SK-N-SH (cell line): ENCODE data around the gene YKT6. TPM values are rescaled to one million over a fixed set of nuclear protein-coding genes. Genes with fewer than 3 reads are reported as not detected.

Experiments used
- CTCF ChIA-PET: fragments of 300-600, 350-600 bp; formaldehyde crosslinking; extraction: SDS; loops from one replicate; lab custom pipeline; 2021; lab: Yijun Ruan, JAX
- POLR2A ChIA-PET: fragments of 350-600 bp; sonication (Branson Sonifier 250); formaldehyde crosslinking; extraction: SDS; loops from one replicate; lab custom pipeline; 2020; ENCODE audit warnings: antibody characterized with exemption, inconsistent platforms; lab: Yijun Ruan, JAX
- DNase-seq: peaks from one replicate; pipeline ENCODE4 v3.0.0; 2012
- H2AFZ ChIP-seq: fragments of 200-600 bp; sonication (generic); 2 replicates; pipeline ENCODE4 v1.8.1; 2016; ENCODE audit warnings: antibody characterized with exemption, mild to moderate bottlenecking, low read depth
- H3F3A ChIP-seq: fragments of 200-600 bp; sonication (generic); replicated peaks from 2 replicates; pipeline ENCODE3; 2016; ENCODE audit warnings: antibody characterized with exemption, mild to moderate bottlenecking; ENCODE audit not compliant: insufficient read depth
- H3K27ac ChIP-seq, 2 experiments: fragments of 200-500 bp in 1 of 2; fragments of 200-600 bp in 1 of 2; sonication (Bioruptor generic) in 1 of 2; sonication (generic), shearing (Covaris generic) in 1 of 2; 2 replicates each; pipeline versions ENCODE4 v1.5.1 to v1.6.1; 2014 to 2016; ENCODE audit warnings: low read depth in 2 of 2, inconsistent platforms in 1 of 2, low read length in 1 of 2, mild to moderate bottlenecking in 1 of 2, mixed read lengths in 1 of 2
- H3K27me3 ChIP-seq: fragments of 200-600 bp; sonication (generic), shearing (Covaris generic); 2 replicates; pipeline ENCODE4 v1.6.1; 2016; ENCODE audit warnings: mixed run types; ENCODE audit not compliant: insufficient read depth
- H3K36me3 ChIP-seq, 2 experiments: fragments of 200-500 bp in 1 of 2; fragments of 200-600 bp in 1 of 2; sonication (Bioruptor generic) in 1 of 2; sonication (generic) in 1 of 2; replicated peaks in 1 of 2; 2 replicates each; pipeline versions ENCODE3 to v1.5.1; 2014 to 2016; ENCODE audit warnings: low read length in 1 of 2, mild to moderate bottlenecking in 1 of 2; ENCODE audit not compliant: insufficient read depth in 2 of 2, control insufficient read depth in 1 of 2
- H3K4me1 ChIP-seq, 2 experiments: fragments of 200-500 bp in 1 of 2; fragments of 200-600 bp in 1 of 2; sonication (Bioruptor generic) in 1 of 2; sonication (generic), shearing (Covaris generic) in 1 of 2; 2 replicates each; pipeline versions ENCODE4 v1.5.1 to v1.6.1; 2014 to 2016; ENCODE audit warnings: low read depth in 1 of 2, low read length in 1 of 2, mixed run types in 1 of 2; ENCODE audit not compliant: insufficient read depth in 2 of 2, control insufficient read depth in 1 of 2
- H3K4me2 ChIP-seq: fragments of 200-600 bp; sonication (generic), shearing (Covaris generic); 2 replicates; pipeline ENCODE4 v1.6.1; 2017; ENCODE audit warnings: mixed run types
- H3K4me3 ChIP-seq, 2 experiments: fragments of 200-500 bp in 1 of 2; fragments of 200-600 bp in 1 of 2; sonication (Bioruptor generic) in 1 of 2; sonication (generic), shearing (Covaris generic) in 1 of 2; 2 replicates each; pipeline versions ENCODE4 v1.5.1 to v1.8.1; 2014 to 2016; ENCODE audit warnings: low read depth in 2 of 2, inconsistent platforms in 1 of 2, low read length in 1 of 2, mild to moderate bottlenecking in 1 of 2, mixed read lengths in 1 of 2, moderate library complexity in 1 of 2
- H3K79me2 ChIP-seq: fragments of 200-600 bp; sonication (generic); 2 replicates; pipeline ENCODE4 v1.8.1; 2017; ENCODE audit warnings: mild to moderate bottlenecking; ENCODE audit not compliant: insufficient read depth
- H3K9ac ChIP-seq: fragments of 200-600 bp; sonication (generic); 2 replicates; pipeline ENCODE4 v1.6.1; 2017; ENCODE audit warnings: mixed run types
- H3K9me2 ChIP-seq: fragments of 200-600 bp; sonication (generic); 2 replicates; pipeline ENCODE4 v1.6.1; 2017; ENCODE audit warnings: mixed run types
- H3K9me3 ChIP-seq: fragments of 200-600 bp; sonication (generic); 2 replicates; pipeline ENCODE4 v1.6.1; 2017; ENCODE audit warnings: mixed run types, mild to moderate bottlenecking, moderate library complexity
- H4K20me1 ChIP-seq: fragments of 200-600 bp; sonication (generic); 2 replicates; pipeline ENCODE4 v1.6.1; 2017; ENCODE audit warnings: mild to moderate bottlenecking, mixed run types; ENCODE audit not compliant: insufficient read depth
- CHD2 ChIP-seq: fragments of 150-350 bp; IDR thresholded peaks from 2 replicates; pipeline ENCODE4 v1.6.1; 2018; ENCODE audit warnings: low read length; ENCODE audit not compliant: partially characterized antibody
- CTCF ChIP-seq: fragments of 200-600 bp; sonication (generic); IDR thresholded peaks from 2 replicates; pipeline ENCODE4 v1.6.1; 2017; ENCODE audit warnings: antibody characterized with exemption, mild to moderate bottlenecking, moderate library complexity
- ELF1 ChIP-seq: IDR thresholded peaks from 2 replicates; pipeline ENCODE4 v1.4.0; 2012
- FOXJ3 ChIP-seq: sonication (generic); formaldehyde crosslinking; IDR thresholded peaks from 2 replicates; pipeline ENCODE4 v1.5.1; 2020; ENCODE audit warnings: mild to moderate bottlenecking, missing genetic modification reagents
- FOXM1 ChIP-seq: IDR thresholded peaks from 2 replicates; pipeline ENCODE4 v1.4.0; 2012; ENCODE audit warnings: low read depth, mild to moderate bottlenecking
- GABPA ChIP-seq: IDR thresholded peaks from 2 replicates; pipeline ENCODE4 v1.4.0; 2012; ENCODE audit warnings: low read depth, mild to moderate bottlenecking
- GATA2 ChIP-seq: sonication (generic); formaldehyde crosslinking; IDR thresholded peaks from 2 replicates; pipeline ENCODE4 v1.5.0; 2020; ENCODE audit warnings: mild to moderate bottlenecking, missing genetic modification reagents
- JUND ChIP-seq: IDR thresholded peaks from 2 replicates; pipeline ENCODE4 v1.4.0; 2012
- MAX ChIP-seq: IDR thresholded peaks from 2 replicates; pipeline ENCODE4 v1.4.0; 2012; ENCODE audit warnings: low read depth
- MXI1 ChIP-seq: IDR thresholded peaks from 2 replicates; pipeline ENCODE4 v1.6.1; 2012; ENCODE audit warnings: mild to moderate bottlenecking, low read depth, low read length, improper control_type of control experiment
- NFIC ChIP-seq: IDR thresholded peaks from 2 replicates; pipeline ENCODE4 v1.4.0; 2012; ENCODE audit warnings: borderline replicate concordance
- NRF1 ChIP-seq: IDR thresholded peaks from 2 replicates; pipeline ENCODE4 v1.6.1; 2012; ENCODE audit warnings: low read depth, mild to moderate bottlenecking, low read length
- POLR2AphosphoS5 ChIP-seq: IDR thresholded peaks from 2 replicates; pipeline ENCODE4 v1.6.1; 2012; ENCODE audit warnings: low read depth, low read length
- RAD21 ChIP-seq: IDR thresholded peaks from 2 replicates; pipeline ENCODE4 v1.6.1; 2012; ENCODE audit warnings: mild to moderate bottlenecking, low read length
- RFX5 ChIP-seq: IDR thresholded peaks from 2 replicates; pipeline ENCODE4 v1.6.1; 2012; ENCODE audit warnings: mild to moderate bottlenecking, improper control_type of control experiment, low read length
- TAF1 ChIP-seq: IDR thresholded peaks from 2 replicates; pipeline ENCODE4 v1.6.1; 2012; ENCODE audit warnings: low read depth, mild to moderate bottlenecking, low read length, moderate library complexity, borderline replicate concordance
- TEAD4 ChIP-seq: IDR thresholded peaks from 2 replicates; pipeline ENCODE4 v1.4.0; 2012; ENCODE audit warnings: mild to moderate bottlenecking, borderline replicate concordance; ENCODE audit not compliant: insufficient read depth
- YY1 ChIP-seq: IDR thresholded peaks from 2 replicates; pipeline ENCODE4 v1.4.0; 2012; ENCODE audit warnings: low read depth, mild to moderate bottlenecking
- WGBS: methylation state at CpG from one replicate; pipeline ENCODE4 v1.1.6; 2017; ENCODE audit warnings: low lambda C conversion rate; 5-methylcytosine and 5-hydroxymethylcytosine counted together
- polyA plus RNA-seq, 3 experiments: library from polyadenylated mRNA; depleted of rRNA; stranded (reverse); fragments of >200 nt; gene quantifications; 2 replicates each; pipeline ENCODE4 v1.2.3, GENCODE V29; 2012
- TF ChIP-seq, protein P1 (sequence below): fragments of 150-350 bp; IDR thresholded peaks from 2 replicates; pipeline ENCODE4 v1.6.1; 2016; ENCODE audit warnings: mild to moderate bottlenecking, low read depth, low read length

Gene YKT6
- polyA plus RNA-seq, 1 of the 3 experiments (the other 2 are of a cell fraction) = 170 TPM

DNA sequence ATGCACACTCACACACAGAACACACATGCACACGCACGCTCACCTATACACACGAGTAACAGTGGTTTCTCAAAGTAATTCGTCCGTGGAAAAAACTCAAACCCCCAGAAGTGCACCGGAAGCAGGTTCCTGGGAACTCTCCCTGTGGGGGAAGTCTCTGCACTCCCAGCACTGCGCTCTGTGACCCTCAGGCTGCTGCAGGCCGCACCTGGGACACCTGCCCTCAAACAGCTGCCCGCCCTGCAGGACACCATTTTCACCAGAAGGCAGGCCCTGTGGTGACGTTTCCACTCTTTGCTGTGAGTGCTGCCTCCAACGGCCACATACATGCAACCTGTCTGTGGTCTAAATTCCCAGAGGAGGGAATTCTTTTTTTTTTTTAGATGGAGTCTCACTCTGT lies 21.3 kb downstream of the YKT6 start:
- ChIA-PET CTCF (interaction anchor here (0.7 to 6.9 kb wide), 5 partner anchors 10 to 343 kb away, joined by 3 to 70 read pairs (median 5); no protein-coding TSS in a partner anchor), POLR2A (interaction anchor here (0.7 kb wide), 1 partner anchor 1182 kb away, joined by 3 read pairs; no protein-coding TSS in a partner anchor)
- no peak for DNase-seq
- no peak overlapping the region for H3K27ac ChIP-seq
- H3K79me2 ChIP-seq = no peaks in the 10 kb centered on the region
- no peaks in the 10 kb centered on the region for H4K20me1 ChIP-seq
- H3K4me3 ChIP-seq = no peak overlapping the region
- no peaks in the 10 kb centered on the region for H3K9me2 ChIP-seq
- H3K9ac ChIP-seq = no peak overlapping the region
- H3K9me3 ChIP-seq = no peaks in the 10 kb centered on the region
- no peaks in the 10 kb centered on the region for H3K27me3 ChIP-seq
- 63% methylated on average over 11 of the region's 11 CpGs for WGBS
- TF ChIP-seq JUND (no peak), GATA2 (CRISPR knock-in tag) (no peak), MXI1 (no peak), RFX5 (no peak), FOXM1 (no peak), ELF1 (no peak), NRF1 (no peak), NFIC (no peak), POLR2AphosphoS5 (no peak), YY1 (no peak), TEAD4 (no peak), FOXJ3 (CRISPR knock-in tag) (no peak), GABPA (no peak), CHD2 (no peak), CTCF (no peak), MAX (no peak), TAF1 (no peak), RAD21 (no peak)
- TF ChIP-seq, protein P1, sequence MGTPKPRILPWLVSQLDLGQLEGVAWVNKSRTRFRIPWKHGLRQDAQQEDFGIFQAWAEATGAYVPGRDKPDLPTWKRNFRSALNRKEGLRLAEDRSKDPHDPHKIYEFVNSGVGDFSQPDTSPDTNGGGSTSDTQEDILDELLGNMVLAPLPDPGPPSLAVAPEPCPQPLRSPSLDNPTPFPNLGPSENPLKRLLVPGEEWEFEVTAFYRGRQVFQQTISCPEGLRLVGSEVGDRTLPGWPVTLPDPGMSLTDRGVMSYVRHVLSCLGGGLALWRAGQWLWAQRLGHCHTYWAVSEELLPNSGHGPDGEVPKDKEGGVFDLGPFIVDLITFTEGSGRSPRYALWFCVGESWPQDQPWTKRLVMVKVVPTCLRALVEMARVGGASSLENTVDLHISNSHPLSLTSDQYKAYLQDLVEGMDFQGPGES = no peak
- no peaks in the 10 kb centered on the region for H3F3A ChIP-seq
- H3K36me3 ChIP-seq = no peaks in the 10 kb centered on the region
- no peak overlapping the region for H3K4me2 ChIP-seq
- H2AFZ ChIP-seq = no peak overlapping the region
- peaks cover 0 to 44% of the 10 kb centered on the region in 2 experiments; a peak in 1 of 4 replicates for H3K4me1 ChIP-seq
